Kidney epithelial cell (primary cell): Measurements from ENCODE around the gene MSH3. TPM values are rescaled to one million over a fixed set of nuclear protein-coding genes. Genes with fewer than 3 reads are reported as not detected.

Experiments
- DNase-seq: peaks from one replicate; pipeline ENCODE4 v3.0.0-alpha.2; 2010; ENCODE audit warnings: low read depth
- H3K27me3 ChIP-seq: 2 replicates; pipeline ENCODE4 v1.6.0; 2011; ENCODE audit warnings: low read length; ENCODE audit not compliant: control insufficient read depth, insufficient read depth
- H3K36me3 ChIP-seq: 2 replicates; pipeline ENCODE4 v1.5.1; 2011; ENCODE audit warnings: low read length; ENCODE audit not compliant: control insufficient read depth, insufficient read depth
- H3K4me3 ChIP-seq: 2 replicates; pipeline ENCODE4 v1.5.1; 2011; ENCODE audit warnings: low read depth, mild to moderate bottlenecking, control low read depth, low read length
- total RNA-seq: library from RNA; depleted of rRNA; stranded (reverse); fragments of >200 nt; gene quantifications from 2 replicates; pipeline ENCODE4 v1.2.3, GENCODE V29; 2015
- TF ChIP-seq, protein P1 (sequence below): IDR thresholded peaks from 2 replicates; pipeline ENCODE4 v1.5.1; 2011; ENCODE audit warnings: mild to moderate bottlenecking, moderate library complexity, low read length, control low read depth, inconsistent platforms; ENCODE audit not compliant: insufficient read depth, poor library complexity, severe bottlenecking

MSH3 gene
- total RNA-seq, 1 donor from 2014 or later = 23.5 TPM

DNA sequence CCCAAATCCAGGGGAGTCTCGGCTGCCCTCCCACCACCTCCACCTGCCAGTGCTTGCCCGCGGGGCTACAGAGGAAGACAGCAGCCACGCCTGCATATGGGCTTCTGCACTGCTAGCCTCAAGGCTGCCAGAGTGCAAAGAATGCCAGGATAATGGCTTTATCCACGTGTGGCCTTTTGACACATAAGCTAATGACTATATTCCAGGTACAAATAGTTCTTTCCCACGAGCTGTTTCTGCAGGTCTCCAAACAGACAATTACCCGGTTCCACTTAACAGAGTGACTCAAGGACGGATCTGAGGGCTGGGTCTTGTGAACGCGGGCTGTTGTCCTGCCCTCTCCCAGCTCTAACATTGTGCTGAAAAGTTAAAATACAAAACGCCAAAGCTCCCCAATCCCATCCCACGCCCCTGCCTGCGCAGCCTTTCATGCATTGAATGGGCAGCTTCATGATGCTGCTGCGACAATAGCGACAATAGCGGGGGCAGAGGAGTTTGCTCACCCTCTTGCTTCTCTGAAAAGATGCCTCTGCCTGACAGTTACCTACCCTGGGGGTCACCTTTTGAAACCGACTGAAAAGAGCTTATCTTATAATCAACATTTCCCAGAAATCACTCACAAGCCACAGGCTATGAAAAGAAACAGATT lies 39.1 kb upstream of the MSH3 start:
- TF ChIP-seq, protein P1, sequence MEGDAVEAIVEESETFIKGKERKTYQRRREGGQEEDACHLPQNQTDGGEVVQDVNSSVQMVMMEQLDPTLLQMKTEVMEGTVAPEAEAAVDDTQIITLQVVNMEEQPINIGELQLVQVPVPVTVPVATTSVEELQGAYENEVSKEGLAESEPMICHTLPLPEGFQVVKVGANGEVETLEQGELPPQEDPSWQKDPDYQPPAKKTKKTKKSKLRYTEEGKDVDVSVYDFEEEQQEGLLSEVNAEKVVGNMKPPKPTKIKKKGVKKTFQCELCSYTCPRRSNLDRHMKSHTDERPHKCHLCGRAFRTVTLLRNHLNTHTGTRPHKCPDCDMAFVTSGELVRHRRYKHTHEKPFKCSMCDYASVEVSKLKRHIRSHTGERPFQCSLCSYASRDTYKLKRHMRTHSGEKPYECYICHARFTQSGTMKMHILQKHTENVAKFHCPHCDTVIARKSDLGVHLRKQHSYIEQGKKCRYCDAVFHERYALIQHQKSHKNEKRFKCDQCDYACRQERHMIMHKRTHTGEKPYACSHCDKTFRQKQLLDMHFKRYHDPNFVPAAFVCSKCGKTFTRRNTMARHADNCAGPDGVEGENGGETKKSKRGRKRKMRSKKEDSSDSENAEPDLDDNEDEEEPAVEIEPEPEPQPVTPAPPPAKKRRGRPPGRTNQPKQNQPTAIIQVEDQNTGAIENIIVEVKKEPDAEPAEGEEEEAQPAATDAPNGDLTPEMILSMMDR = no peak
- H3K4me3 ChIP-seq = no peak overlapping the region
- H3K27me3 ChIP-seq = no peaks in the 10 kb centered on the region
- no peak for DNase-seq
- no peaks in the 10 kb centered on the region for H3K36me3 ChIP-seq

- no peak overlapping the region for H3K4me3 ChIP-seq
- no peaks in the 10 kb centered on the region for H3K36me3 ChIP-seq
- DNase-seq = no peak
- H3K27me3 ChIP-seq = no peaks in the 10 kb centered on the region
- TF ChIP-seq, protein P1 = no peak
Measured at GRCh38 chr5:80618438-80618837, 36.0 kb upstream of the MSH3 start.

DNA sequence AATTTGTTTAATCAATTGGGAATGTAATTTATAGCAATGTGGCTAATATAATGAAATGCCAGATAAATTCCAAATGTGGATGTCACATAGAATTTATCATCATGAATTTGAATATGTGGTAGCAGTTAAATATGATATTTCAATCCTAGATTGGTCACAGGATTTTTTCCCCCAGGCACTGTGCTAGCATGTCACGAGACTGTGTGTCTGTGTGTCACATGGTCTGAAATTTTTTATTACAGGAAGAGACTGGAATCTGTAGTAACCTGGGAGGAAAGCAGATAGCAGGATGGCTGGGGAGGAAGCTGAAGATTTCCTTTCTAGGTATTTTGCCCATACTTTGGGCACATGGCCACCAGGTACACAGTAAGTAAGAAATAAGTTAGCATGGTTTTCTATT lies 35.4 kb upstream of the MSH3 start:
- H3K4me3 ChIP-seq = no peak overlapping the region
- DNase-seq = no peak
- no peaks in the 10 kb centered on the region for H3K36me3 ChIP-seq
- TF ChIP-seq, protein P1 = no peak
- H3K27me3 ChIP-seq = no peaks in the 10 kb centered on the region

GRCh38 chr5:80620211-80620610 lies 34.2 kb upstream of the MSH3 start:
- Histone ChIP-seq H3K27me3 (no peaks in the 10 kb centered on the region), H3K4me3 (no peak overlapping the region), H3K36me3 (no peaks in the 10 kb centered on the region)
- peak; percentile 4 for DNase-seq
- TF ChIP-seq, protein P1 = no peak

- TF ChIP-seq, protein P1 = no peak
- no peaks in the 10 kb centered on the region for H3K27me3 ChIP-seq
- no peaks in the 10 kb centered on the region for H3K36me3 ChIP-seq
- no peak overlapping the region for H3K4me3 ChIP-seq
- DNase-seq = no peak
Measured at GRCh38 chr5:80622756-80623155, 31.7 kb upstream of the MSH3 start.

DNA sequence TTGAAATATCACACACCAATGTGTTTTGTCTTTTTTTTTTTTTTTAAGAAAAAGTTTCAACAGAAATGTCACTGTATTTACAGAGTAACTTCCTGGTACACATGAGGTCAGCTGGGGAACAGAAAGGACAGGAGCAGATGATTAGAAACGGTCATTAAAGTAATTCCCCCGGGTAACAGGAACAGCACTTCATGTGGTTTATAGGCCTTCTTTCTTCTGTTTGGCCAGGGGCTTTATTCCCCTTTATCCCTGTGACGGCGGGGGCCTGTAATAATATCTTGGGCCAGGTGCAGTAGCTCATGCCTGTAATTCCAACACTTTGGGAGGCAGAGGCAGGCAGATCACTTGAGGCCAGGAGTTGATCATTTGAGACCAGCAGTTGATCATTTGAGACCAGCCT lies 30.5 kb upstream of the MSH3 start:
- no peak overlapping the region for H3K4me3 ChIP-seq
- TF ChIP-seq, protein P1 = no peak
- no peaks in the 10 kb centered on the region for H3K27me3 ChIP-seq
- no peaks in the 10 kb centered on the region for H3K36me3 ChIP-seq
- DNase-seq = no peak
